Neural progenitor cell (in vitro differentiated cells): ENCODE measurements around the gene ACOXL. TPM values are rescaled to one million over a fixed set of nuclear protein-coding genes. Genes with fewer than 3 reads are reported as not detected.

ENCODE experiments used
- DNase-seq: peaks from one replicate; pipeline ENCODE4 v3.0.0-alpha.2; 2016; ENCODE audit warnings: low spot score
- H2AFZ ChIP-seq: fragments of 200-600 bp; sonication (generic); replicated peaks from 2 replicates; pipeline ENCODE4 v1.6.1; 2016; ENCODE audit warnings: antibody characterized with exemption
- H3F3A ChIP-seq: fragments of 200-600 bp; sonication (generic); 2 replicates; pipeline ENCODE4 v1.6.1; 2016; ENCODE audit warnings: antibody characterized with exemption, low read depth
- H3K27ac ChIP-seq: fragments of 200-600 bp; sonication (generic); 2 replicates; pipeline ENCODE4 v1.5.1; 2016; ENCODE audit warnings: mild to moderate bottlenecking
- H3K27me3 ChIP-seq: fragments of 200-600 bp; sonication (generic); 2 replicates; pipeline ENCODE4 v1.6.1; 2016; ENCODE audit warnings: mild to moderate bottlenecking, moderate library complexity
- H3K36me3 ChIP-seq: fragments of 200-600 bp; sonication (generic); 2 replicates; pipeline ENCODE4 v1.5.1; 2016
- H3K4me1 ChIP-seq: fragments of 200-600 bp; sonication (generic); 2 replicates; pipeline ENCODE4 v1.6.1; 2016; ENCODE audit warnings: mixed run types
- H3K4me2 ChIP-seq: fragments of 200-600 bp; sonication (generic); 2 replicates; pipeline ENCODE4 v1.6.1; 2016
- H3K4me3 ChIP-seq: fragments of 200-600 bp; sonication (generic); 2 replicates; pipeline ENCODE4 v1.5.1; 2016
- H3K79me2 ChIP-seq: fragments of 200-600 bp; sonication (generic); 2 replicates; pipeline ENCODE4 v1.6.1; 2016; ENCODE audit warnings: low read depth
- H3K9ac ChIP-seq: fragments of 200-600 bp; sonication (generic); 2 replicates; pipeline ENCODE4 v1.6.1; 2016
- H3K9me3 ChIP-seq: fragments of 200-600 bp; sonication (generic); 2 replicates; pipeline ENCODE4 v1.5.1; 2016; ENCODE audit warnings: low read depth
- H4K20me1 ChIP-seq: fragments of 200-600 bp; sonication (generic); 2 replicates; pipeline ENCODE4 v1.6.1; 2016; ENCODE audit warnings: low read depth
- H3K27ac Mint-ChIP-seq: 3 replicates; pipeline ENCODE4 v1.8.0; 2021; ENCODE audit warnings: mixed read lengths
- H3K27me3 Mint-ChIP-seq: 2 replicates; pipeline ENCODE4 v1.8.0; 2022; ENCODE audit warnings: low read depth, mild to moderate bottlenecking, inconsistent platforms, moderate library complexity, mixed read lengths; ENCODE audit not compliant: insufficient read depth
- H3K36me3 Mint-ChIP-seq: 3 replicates; pipeline ENCODE4 v1.8.0; 2021; ENCODE audit warnings: mixed read lengths
- H3K4me1 Mint-ChIP-seq: 3 replicates; pipeline ENCODE4 v1.8.0; 2021; ENCODE audit warnings: mixed read lengths
- H3K4me3 Mint-ChIP-seq: 3 replicates; pipeline ENCODE4 v1.8.0; 2021; ENCODE audit warnings: mild to moderate bottlenecking, moderate library complexity, mixed read lengths
- H3K9me3 Mint-ChIP-seq: 3 replicates; pipeline ENCODE4 v1.8.0; 2020; ENCODE audit warnings: mixed read lengths
- EZH2 ChIP-seq: fragments of 200-600 bp; sonication (generic); IDR thresholded peaks from 2 replicates; pipeline ENCODE4 v1.6.1; 2017; ENCODE audit warnings: antibody characterized with exemption, mild to moderate bottlenecking, moderate library complexity
- EZH2phosphoT487 ChIP-seq: fragments of 200-600 bp; sonication (generic); IDR thresholded peaks from 2 replicates; pipeline ENCODE4 v1.6.1; 2017; ENCODE audit warnings: antibody characterized with exemption
- total RNA-seq: library from RNA; depleted of rRNA; stranded (reverse); fragments of >200 nt; gene quantifications from 2 replicates; pipeline ENCODE4 v1.2.3, GENCODE V29; 2015; ENCODE audit warnings: low replicate concordance
- TF ChIP-seq, protein P1 (sequence below): fragments of 200-600 bp; sonication (generic); IDR thresholded peaks from 2 replicates; pipeline ENCODE4 v1.5.1; 2017; ENCODE audit warnings: antibody characterized with exemption, mild to moderate bottlenecking

ACOXL gene
- total RNA-seq, 1 donor from 2014 or later: 2.9 TPM

DNA sequence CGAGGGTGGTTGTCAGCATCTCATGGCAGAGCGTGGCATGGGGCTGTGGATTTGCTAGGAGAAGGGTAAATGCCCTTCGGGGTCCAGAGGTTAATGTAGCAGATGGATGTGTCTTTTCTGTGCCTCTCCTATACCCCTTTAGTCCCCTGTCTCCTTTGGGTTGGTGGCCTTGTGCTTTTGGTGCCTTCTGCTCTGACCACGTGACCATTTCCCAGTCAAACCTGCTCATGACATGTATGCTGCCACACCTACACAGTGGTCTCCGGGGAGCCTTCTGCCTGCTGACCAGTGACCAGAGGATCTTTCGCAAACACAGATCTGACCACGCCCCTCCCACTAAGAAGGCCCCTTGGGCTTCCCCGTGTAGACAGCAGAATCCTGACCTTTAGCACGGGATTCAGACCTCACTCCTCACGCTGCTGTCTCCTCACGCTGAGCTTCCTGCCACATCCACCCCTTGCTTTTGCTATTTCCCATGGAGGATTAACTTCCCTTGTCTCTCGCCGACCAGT is 116.2 kb downstream of the ACOXL start:
- no peak overlapping the region for H3K4me3 Mint-ChIP-seq
- Histone ChIP-seq H3K4me2 (no peak overlapping the region), H3K27me3 (no peaks in the 10 kb centered on the region), H2AFZ (no peak overlapping the region), H3K9me3 (no peaks in the 10 kb centered on the region), H3K9ac (no peak overlapping the region), H3K27ac (no peak overlapping the region), H3K79me2 (no peaks in the 10 kb centered on the region), H3K4me1 (peaks cover 13% of the 10 kb centered on the region), H3K36me3 (no peaks in the 10 kb centered on the region), H3K4me3 (no peak overlapping the region), H4K20me1 (no peaks in the 10 kb centered on the region), H3F3A (no peaks in the 10 kb centered on the region)
- H3K27ac Mint-ChIP-seq: no peak overlapping the region
- H3K27me3 Mint-ChIP-seq: peaks cover 11% of the 10 kb centered on the region
- peaks cover 21% of the 10 kb centered on the region for H3K4me1 Mint-ChIP-seq
- H3K36me3 Mint-ChIP-seq: no peaks in the 10 kb centered on the region
- no peak for DNase-seq
- peaks cover 7% of the 10 kb centered on the region for H3K9me3 Mint-ChIP-seq
- TF ChIP-seq EZH2phosphoT487: no peak
- TF ChIP-seq EZH2: no peak
- TF ChIP-seq, protein P1, sequence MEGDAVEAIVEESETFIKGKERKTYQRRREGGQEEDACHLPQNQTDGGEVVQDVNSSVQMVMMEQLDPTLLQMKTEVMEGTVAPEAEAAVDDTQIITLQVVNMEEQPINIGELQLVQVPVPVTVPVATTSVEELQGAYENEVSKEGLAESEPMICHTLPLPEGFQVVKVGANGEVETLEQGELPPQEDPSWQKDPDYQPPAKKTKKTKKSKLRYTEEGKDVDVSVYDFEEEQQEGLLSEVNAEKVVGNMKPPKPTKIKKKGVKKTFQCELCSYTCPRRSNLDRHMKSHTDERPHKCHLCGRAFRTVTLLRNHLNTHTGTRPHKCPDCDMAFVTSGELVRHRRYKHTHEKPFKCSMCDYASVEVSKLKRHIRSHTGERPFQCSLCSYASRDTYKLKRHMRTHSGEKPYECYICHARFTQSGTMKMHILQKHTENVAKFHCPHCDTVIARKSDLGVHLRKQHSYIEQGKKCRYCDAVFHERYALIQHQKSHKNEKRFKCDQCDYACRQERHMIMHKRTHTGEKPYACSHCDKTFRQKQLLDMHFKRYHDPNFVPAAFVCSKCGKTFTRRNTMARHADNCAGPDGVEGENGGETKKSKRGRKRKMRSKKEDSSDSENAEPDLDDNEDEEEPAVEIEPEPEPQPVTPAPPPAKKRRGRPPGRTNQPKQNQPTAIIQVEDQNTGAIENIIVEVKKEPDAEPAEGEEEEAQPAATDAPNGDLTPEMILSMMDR: no peak

DNA sequence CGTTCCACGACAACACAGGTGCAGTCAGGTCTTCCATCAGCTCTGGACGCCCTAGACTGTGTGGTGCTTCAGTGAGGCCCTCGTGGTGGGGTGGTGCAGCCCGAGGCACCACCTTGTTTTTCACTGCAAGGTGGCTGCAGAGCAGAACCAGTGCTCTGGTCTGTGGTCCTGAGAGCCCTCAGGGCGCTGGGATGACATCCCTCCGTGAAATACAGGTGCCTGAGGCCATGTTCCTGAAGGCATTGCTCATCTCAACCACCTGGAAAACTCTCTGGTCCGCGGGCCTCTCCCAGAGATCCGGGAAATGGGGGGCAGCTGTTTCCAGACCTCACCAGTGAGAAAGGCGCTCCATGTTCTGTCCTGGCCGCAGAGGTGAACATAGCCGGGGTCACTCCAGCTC is 119.2 kb downstream of the ACOXL start:
- no peak for DNase-seq
- Histone ChIP-seq H4K20me1 (no peaks in the 10 kb centered on the region), H3K9me3 (no peaks in the 10 kb centered on the region), H3K27me3 (no peaks in the 10 kb centered on the region), H3F3A (no peaks in the 10 kb centered on the region), H3K36me3 (no peaks in the 10 kb centered on the region), H3K4me2 (no peak overlapping the region), H3K79me2 (no peaks in the 10 kb centered on the region), H3K4me1 (peaks cover 13% of the 10 kb centered on the region), H3K9ac (no peak overlapping the region), H3K27ac (no peak overlapping the region), H2AFZ (no peak overlapping the region), H3K4me3 (no peak overlapping the region)
- no peak overlapping the region for H3K27ac Mint-ChIP-seq
- H3K36me3 Mint-ChIP-seq: no peaks in the 10 kb centered on the region
- peaks cover 12% of the 10 kb centered on the region for H3K27me3 Mint-ChIP-seq
- H3K4me1 Mint-ChIP-seq: peaks cover 14% of the 10 kb centered on the region
- peaks cover 11% of the 10 kb centered on the region for H3K9me3 Mint-ChIP-seq
- no peak overlapping the region for H3K4me3 Mint-ChIP-seq
- TF ChIP-seq, protein P1: no peak
- TF ChIP-seq EZH2: no peak
- no peak for TF ChIP-seq EZH2phosphoT487

DNA sequence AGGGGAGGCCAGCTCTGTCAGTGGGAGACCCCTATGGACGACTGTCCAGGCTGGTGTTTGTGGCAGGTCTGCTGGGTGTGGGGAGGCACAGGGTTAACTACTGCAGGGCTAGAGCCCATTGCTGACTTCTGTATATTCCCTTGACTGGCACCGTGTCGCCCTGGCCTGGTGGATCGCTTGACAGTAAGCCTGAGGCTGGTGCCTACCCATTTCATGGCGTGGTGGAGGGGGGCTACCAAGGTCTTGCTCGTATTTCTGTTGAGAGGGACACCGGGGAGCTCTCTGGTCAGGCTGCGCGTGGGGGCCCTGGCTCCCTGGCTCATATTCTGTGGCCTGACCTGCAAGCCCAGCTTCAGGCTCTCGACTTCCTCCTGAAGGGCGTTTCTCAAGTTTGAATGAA is 119.7 kb downstream of the ACOXL start:
- no peaks in the 10 kb centered on the region for H4K20me1 ChIP-seq
- H3K36me3 ChIP-seq: no peaks in the 10 kb centered on the region
- H3K27ac ChIP-seq: no peak overlapping the region
- H3K4me3 ChIP-seq: no peak overlapping the region
- no peak overlapping the region for H3K4me2 ChIP-seq
- H3K4me1 Mint-ChIP-seq: peaks cover 9% of the 10 kb centered on the region
- no peaks in the 10 kb centered on the region for H3F3A ChIP-seq
- H3K36me3 Mint-ChIP-seq: no peaks in the 10 kb centered on the region
- H3K4me3 Mint-ChIP-seq: no peak overlapping the region
- no peaks in the 10 kb centered on the region for H3K79me2 ChIP-seq
- peaks cover 11% of the 10 kb centered on the region for H3K9me3 Mint-ChIP-seq
- H3K4me1 ChIP-seq: peaks cover 9% of the 10 kb centered on the region
- no peak for DNase-seq
- H3K9ac ChIP-seq: no peak overlapping the region
- H2AFZ ChIP-seq: no peak overlapping the region
- H3K27ac Mint-ChIP-seq: no peak overlapping the region
- TF ChIP-seq EZH2phosphoT487 (no peak), EZH2 (no peak)
- TF ChIP-seq, protein P1: no peak
- no peaks in the 10 kb centered on the region for H3K9me3 ChIP-seq
- H3K27me3 ChIP-seq: no peaks in the 10 kb centered on the region
- peaks cover 12% of the 10 kb centered on the region for H3K27me3 Mint-ChIP-seq
